Stimulated activated naive CD8-positive, alpha-beta T cell treated with anti-CD3 and anti-CD28 coated beads, Interleukin-15, Interleukin-2, amounts not matched to agents 100 U/mL and 50 U/mL, for 24 hours (primary cell): ENCODE measurements around the gene DCXR.

Experiments used
- ATAC-seq: fragments of 150-1000 bp; cut with Tn5 transposase; one replicate; pipeline ENCODE4 v1.10.0; 2021
- DNase-seq: peaks from one replicate; pipeline ENCODE4 v3.0.0; 2021

The DCXR gene

DNA sequence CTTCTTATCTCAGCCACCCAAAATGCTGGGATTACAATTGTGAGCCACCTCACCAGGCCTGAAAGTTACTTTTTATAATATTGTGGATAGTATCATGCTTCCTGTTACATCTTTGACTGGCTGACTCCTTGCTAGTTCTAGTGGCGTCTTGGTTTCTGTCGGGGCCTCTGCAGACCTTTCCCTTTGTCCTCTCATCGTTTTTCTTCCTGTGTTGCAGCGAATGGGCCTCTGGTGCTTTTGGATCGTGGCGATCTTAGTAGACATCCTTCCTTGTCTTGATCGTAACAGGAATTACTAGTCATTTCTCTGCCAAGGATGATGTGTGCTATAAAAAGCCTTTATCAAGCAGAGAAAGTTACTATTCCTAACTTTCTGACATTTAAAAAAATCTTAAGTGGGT, 39.3 kb downstream of the DCXR start:
- DNase-seq: no peak
- no peak for ATAC-seq

DNA sequence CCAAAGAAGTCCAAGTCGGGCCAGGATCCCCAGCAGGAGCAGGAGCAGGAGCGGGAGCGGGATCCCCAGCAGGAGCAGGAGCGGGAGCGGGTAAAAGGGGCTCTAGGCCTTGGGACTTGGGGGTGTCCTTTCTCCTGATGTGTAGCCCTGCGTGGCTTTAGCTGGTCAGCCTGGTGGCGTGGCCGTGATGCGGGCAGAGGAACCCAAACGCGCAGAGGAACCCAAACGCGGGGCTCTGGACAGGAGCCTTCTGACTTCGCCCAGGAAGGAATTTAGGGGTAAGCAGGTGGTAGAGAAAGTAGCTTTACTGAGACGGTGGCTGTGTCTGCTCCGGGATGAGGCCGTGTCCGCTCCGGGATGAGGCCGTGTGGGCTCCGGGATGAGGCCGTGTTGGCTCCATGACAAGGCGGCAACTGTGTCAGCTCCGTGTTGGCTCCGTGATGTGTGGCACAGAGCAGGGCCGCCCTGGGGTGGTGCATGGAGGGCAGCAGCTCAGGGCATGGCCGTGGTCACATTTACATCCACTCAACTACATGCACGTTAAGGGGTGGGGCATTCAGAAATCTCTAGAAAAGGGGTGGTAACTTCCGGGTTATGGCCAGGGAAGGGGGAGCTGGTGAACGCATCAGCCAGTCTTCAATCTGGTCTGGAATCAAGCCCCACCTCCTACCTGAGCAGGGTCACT, 40.6 kb downstream of the DCXR start:
- DNase-seq (no peak), ATAC-seq (no peak)

DNA sequence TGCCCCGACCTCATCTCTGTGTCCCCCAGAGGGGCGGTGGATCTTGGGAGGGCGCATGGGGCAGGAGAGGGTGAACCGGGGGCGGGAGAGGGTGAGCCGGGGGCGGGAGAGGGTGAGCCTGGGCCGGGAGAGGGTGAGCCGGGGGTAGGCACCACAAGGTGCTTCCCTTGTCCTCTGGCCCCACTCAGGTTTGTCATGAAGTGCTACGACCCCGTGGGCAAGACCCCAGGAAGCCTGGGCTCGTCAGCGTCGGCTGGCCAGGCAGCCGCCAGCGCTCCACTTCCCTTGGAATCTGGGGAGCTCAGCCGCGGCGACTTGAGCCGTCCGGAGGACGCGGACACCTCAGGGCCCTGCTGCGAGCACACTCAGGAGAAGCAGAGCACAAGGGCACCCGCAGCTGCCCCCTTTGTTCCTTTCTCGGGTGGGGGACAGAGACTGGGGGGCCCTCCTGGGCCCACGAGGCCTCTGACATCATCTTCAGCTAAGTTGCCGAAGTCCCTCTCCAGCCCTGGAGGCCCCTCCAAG, 41.2 kb downstream of the DCXR start:
- no peak for ATAC-seq
- DNase-seq: no peak

DNA sequence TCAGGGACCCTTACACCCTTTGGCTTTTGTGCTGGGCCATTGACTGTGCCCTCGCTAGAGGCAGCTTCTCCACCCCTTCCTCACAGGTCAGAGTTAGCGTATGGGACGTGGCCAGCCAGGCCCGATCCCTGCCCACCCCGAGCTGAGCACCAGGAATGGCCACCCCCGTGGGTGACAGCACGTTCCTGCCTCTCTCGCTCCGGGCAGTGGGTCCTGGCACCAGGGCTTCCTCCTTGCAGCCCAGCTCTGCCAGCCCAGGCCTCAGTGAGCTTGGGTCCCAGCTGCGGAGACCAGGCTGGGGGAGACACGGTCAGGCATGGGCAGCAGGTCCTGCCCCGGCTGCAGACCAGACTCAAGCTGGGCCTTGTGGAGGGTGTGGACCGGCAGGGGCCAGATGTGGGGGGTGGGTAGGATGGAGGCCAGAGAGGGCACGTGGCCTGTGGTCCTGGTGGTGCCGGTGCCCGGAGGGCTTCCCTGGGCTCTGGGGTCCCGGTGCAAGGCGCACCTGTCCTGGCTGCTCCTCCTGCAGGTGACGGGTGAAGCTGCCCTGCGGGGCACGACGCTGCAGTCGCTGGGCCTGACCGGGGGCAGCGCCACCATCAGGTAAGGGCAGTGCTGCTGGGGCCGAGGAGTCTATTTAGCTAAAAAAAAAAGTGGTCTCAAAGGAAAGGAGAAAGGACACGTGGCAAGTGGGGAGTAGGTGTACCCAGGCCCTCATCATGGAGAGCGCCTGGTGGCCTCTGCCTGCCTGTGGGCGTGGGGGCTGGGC, 41.9 kb downstream of the DCXR start:
- DNase-seq: no peak
- ATAC-seq: no peak

DNA sequence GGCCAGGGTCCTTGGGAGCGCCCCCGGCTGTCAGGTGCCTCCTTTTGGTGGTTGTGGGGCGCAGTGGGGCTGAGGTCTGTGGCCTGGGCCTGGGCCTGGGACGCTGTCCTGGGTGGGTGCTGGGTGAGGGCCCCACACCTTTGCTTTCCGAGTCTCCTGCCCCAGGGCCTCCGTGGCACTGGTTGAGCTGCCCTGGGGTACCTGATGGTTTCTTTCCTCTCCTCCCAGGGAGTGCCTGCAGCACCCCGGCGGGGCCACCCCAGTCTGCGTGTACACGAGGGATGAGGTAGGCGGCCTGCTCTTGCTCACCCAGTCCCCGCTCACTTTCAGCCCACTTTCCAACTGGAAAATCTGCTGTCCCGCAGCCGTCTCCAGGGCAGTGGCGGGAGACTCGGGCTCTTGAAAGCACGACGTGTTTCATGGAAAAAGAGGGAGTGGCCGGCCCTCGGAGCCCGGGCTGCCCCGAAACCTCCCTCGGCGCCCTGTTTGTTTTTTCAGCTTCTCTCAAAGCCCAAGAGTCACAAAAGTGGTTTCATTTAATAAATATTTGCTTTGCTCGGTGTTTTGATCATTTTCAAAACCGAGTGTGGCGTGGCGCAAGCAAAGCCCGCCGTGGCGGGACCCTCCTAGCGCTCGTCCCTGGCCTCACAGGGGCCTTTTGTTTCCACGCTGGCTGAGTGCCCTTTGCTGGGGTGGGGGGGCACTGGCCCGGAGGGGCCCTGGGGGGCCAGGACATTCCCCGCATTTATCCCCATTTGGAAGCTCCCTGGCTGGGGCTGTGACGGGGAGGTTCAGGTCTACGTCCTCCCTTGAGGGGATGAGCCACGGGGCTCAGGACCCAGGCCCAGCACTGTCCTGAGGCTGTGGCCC, 42.7 kb downstream of the DCXR start:
- ATAC-seq (no peak), DNase-seq (no peak)

DNA sequence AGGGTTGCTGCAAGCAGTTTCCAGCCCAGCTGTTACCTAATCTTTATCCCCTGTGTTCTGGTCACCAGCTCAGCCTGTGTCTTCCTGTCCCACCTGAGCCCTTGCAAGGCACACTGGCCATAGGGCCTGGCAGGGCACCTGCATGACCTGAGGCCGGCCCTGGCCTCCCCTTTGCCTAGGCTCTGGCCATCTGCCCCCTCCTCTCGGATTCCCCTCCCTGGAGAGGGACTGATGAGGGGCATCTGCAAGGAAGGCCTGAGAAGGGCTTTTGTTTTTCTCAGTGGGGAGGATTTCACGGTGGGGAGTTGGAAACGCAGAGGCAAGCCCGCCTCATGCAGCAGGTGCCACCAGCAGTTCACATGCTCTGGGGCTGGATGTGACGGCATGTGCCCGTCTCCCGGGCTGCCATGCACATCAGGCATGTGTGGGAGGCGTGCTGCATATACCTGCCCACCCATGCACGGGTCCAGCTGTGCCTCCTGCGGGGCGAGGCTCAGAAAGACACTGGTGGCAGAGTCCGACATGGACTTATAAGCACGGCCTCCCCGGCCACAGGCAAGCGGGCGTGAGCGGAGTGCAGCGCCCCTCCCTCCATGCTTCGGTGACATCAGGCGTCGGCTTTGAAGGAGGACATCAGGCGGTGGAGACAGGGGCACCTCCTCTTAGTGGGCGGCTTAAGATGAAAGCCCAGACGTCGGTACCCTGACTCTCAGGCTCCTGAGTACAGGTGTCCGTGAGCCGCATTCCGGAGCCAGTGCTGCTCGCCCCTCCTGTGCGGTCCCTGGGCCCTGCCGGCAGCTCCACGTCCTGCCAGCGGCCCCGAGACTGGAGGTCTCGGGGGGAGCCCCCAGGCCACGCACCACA, 43.5 kb downstream of the DCXR start:
- ATAC-seq (no peak), DNase-seq (no peak)

DNA sequence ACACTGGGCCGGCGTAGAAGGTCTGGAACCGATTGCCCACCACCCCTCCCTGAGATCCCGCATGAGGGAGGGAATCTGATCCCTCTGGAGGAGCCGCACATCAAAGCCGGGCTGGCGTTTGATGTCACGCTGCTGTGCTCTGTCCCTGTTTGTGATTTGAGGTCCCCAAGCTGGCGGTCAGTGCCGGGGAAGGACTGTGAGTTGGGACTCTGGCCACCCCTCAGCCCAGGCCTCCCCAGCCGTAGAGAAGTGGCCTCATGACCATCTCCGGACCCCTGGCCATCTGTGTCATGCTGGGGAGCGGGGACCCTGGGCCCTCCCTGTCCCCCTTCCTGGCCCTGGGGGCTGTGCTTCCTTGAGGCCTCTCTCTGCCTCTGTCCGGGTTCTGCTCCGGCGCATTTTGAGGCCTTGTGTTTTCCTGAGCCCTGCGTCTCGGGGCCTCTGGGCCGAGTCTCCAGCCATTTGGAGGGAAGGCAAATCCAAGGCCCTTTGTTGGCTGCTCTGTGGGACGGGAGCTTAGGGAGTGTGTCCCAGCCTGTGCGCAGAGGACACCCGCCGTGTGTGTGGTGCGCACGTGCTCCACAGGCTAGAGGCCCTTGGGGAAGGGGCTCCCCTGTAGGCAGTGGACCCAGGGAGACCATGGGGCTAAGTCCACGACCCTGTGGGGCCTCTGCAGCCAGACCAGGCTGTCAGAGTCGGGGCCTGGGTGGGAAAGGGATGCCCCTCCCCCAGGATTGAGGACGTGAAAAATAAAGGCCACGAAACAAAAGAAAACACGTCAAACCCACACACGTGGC, 45.0 kb downstream of the DCXR start:
- no peak for ATAC-seq
- DNase-seq: no peak

DNA sequence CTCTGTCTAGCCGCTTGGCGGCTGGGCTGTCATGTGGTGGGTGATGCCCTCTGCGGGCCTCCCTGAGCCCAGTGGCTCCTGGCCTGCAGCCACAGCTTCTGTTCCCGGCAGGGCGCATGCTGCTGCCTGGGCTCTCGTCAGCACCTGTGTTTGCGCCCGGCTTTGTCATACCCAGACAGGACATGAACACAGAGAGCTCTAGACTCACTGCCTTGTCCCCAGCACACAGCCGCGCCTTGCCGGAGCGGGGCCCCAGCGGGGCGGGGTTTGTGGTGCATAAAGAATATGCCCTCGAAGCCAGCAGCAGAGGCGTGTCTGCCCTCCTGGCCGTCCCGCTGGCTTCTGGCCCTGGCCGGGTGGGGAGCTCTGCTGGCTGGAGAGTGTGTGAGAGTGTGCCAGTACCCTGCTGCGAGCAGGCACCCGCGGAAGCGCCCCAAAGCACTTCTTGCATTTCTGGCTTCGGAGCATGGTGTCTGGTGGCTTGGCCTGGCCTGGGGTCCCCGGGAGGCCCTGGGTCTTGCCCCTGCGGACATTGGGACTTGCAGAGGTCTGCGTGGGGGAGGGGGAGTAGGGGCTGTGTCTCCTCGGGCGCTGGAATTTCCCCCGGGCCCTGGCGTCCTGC, 45.7 kb downstream of the DCXR start:
- DNase-seq: no peak
- ATAC-seq: no peak

DNA sequence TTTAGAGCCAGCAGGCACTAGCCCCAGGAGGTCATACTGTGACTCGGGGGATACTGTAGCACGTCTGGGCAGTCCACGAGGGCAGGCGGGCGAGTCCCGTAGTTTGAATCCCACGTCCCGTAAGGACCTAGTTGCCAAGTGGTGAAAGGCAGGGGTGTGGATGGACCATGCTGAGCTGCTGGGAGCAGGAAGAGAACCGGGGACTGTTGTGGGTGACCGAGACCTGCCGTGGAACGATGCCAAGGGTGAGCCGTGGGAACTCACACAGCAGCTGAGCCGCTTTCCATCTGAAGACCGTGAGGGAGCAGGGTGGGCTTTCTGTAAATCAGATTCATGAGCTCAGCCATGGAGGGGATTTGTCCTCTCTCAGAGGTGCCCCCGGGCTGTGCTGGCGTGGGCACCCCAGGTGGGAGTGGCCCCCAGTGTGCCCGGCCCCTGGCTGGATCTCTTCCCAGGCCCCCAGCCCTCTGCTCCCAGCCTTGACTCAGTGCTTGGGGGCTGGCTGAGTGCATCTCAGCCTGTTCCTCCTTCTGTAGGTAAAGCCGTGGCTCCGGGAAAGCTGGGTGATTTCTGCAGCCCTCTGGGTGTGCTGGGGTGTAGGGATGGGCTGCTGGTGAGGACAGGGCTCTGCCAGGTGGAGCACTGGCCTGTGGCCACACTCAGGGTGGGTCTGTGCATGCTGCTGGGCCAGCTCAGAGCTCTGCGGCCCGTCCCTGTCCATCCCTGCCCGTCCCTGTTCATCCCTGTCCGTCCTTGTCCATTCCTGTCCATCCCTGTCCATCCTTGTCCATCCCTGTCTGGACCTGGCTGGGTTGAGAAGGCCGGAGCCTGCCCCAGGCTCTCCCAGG, 46.4 kb downstream of the DCXR start:
- DNase-seq: no peak
- ATAC-seq: no peak

DNA sequence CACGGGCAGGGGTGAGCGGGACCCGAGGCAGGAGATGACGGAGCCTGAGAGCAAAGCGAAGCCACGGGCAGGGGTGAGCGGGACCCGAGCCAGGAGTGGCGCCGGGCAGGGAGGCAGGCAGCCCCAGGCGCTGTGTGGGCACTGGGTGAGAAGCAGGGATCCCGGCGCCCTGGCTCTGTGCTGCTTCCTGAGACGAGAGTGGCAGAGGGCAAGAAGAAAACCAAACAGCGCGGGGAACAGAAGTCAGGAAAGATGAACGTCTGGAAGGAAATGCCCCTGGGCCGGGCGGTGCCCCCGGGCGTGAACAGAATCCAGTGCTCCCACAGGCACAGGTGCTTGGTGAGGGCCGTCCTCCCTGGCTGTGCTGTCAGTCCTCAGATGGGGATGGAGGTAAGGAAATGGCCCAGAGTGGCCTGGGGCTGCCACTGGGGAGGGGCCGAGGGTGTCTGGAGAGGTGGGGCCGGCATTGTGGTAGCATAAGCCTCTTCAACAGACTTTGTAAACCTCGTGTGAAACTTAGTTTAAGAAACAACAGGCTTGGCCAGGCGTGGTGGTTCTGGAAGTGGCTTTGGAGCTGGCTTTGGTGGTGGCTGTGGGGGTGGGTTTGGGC, 50.2 kb downstream of the DCXR start:
- ATAC-seq (no peak), DNase-seq (no peak)

DNA sequence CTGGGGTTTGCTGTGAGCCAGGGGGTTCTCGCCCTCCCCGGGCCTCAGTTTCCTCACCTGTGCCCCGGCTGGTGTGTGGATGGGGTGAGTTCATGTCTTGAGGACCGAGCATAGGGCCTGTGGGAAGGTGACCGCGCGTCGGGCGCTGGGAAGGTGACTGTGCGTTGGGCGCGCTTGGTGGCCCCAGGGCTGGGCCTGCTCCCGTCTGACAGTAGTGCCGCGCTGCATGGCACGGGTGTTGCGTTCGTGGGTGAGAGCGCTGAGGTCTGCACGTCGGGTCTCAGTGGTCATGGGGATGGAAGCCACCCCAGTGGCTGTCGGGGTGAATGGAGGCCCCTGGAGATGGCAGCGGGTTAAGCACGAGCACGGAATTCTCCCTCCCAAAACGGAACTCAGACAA, 50.9 kb downstream of the DCXR start:
- DNase-seq (no peak), ATAC-seq (no peak)
